Gastrocnemius medialis (tissue), 4 donors: Measurements from ENCODE around the gene CARMIL3. TPM values are rescaled to one million over a fixed set of nuclear protein-coding genes. Genes with fewer than 3 reads are reported as not detected.

Experiments
- ATAC-seq, 2 donors: fragments of 150-250 bp; one replicate each; pipeline ENCODE4 v1.9.1; 2016
- DNase-seq, 2 donors: peaks; one replicate each; pipeline ENCODE4 v3.0.0-alpha.2; 2019
- H3K27ac ChIP-seq, 4 donors: fragments of 200-600 bp; sonication (generic); 1 replicate in 1 of 4; 2 replicates in 3 of 4; pipeline ENCODE4 v1.5.1; 2016 to 2018; ENCODE audit warnings: mild to moderate bottlenecking in 2 of 4, moderate library complexity in 1 of 4
- H3K27me3 ChIP-seq, 3 donors: fragments of 200-600 bp; sonication (generic) in 2 of 3; 1 replicate in 1 of 3; 2 replicates in 2 of 3; pipeline versions ENCODE4 v1.5.1 to v1.6.0; 2016 to 2019; ENCODE audit warnings: mild to moderate bottlenecking in 1 of 3, moderate library complexity in 1 of 3
- H3K36me3 ChIP-seq, 2 donors: fragments of 200-600 bp; sonication (generic) in 1 of 2; one replicate each; pipeline ENCODE4 v1.5.1; 2017 to 2018
- H3K4me1 ChIP-seq, 2 donors: fragments of 200-600 bp; sonication (generic) in 1 of 2; one replicate each; pipeline ENCODE4 v1.5.1; 2016 to 2017; ENCODE audit warnings: mild to moderate bottlenecking in 2 of 2
- H3K4me3 ChIP-seq, 4 donors: fragments of 200-600 bp; sonication (generic) in 3 of 4; 1 replicate in 1 of 4; 2 replicates in 3 of 4; pipeline ENCODE4 v1.5.1; 2016 to 2019; ENCODE audit warnings: mild to moderate bottlenecking in 2 of 4
- H3K9me3 ChIP-seq, 3 donors: fragments of 200-600 bp; sonication (generic) in 2 of 3; 1 replicate in 1 of 3; 2 replicates in 2 of 3; pipeline ENCODE4 v1.5.1; 2016 to 2019
- CTCF ChIP-seq, 5 experiments: fragments of 450-650 bp in 3 of 5; fragments of 200-600 bp in 2 of 5; sonication (generic) in 2 of 5; IDR thresholded peaks in 4 of 5; conservative IDR thresholded peaks in 1 of 5; 1 replicate in 4 of 5; 2 replicates in 1 of 5; pipeline ENCODE4 v1.5.1; 2016 to 2019; ENCODE audit warnings: antibody characterized with exemption in 5 of 5, mild to moderate bottlenecking in 3 of 5, moderate library complexity in 3 of 5
- POLR2A ChIP-seq, 2 donors: fragments of 450-650 bp; IDR thresholded peaks; one replicate each; pipeline ENCODE4 v1.6.1; 2017; ENCODE audit warnings: antibody characterized with exemption in 2 of 2, mild to moderate bottlenecking in 2 of 2, moderate library complexity in 2 of 2
- in situ Hi-C, 4 donors: fragments of 200-750 bp; cut with MboI; loops; one replicate each; pipeline versions ENCODE4 v1.15.0 to v1.8.0; 2017; ENCODE audit warnings: low sequenced_read_pairs in 4 of 4
- intact Hi-C: fragments of 100-400 bp; cut with DNase I; formaldehyde crosslinking; loops from one replicate; pipeline ENCODE4 v1.15.1; 2023; ENCODE audit warnings: low total_unique reads
- total RNA-seq, 4 donors: library from RNA; depleted of rRNA; stranded (reverse); fragments of >200 nt; gene quantifications; one replicate each; pipeline versions ENCODE4 v1.1.0 to v1.2.3, GENCODE V29; 2016

CARMIL3 gene
- total RNA-seq, 4 donors from 2014 or later = 0.04 to 0.31 TPM; not detected in 2

DNA sequence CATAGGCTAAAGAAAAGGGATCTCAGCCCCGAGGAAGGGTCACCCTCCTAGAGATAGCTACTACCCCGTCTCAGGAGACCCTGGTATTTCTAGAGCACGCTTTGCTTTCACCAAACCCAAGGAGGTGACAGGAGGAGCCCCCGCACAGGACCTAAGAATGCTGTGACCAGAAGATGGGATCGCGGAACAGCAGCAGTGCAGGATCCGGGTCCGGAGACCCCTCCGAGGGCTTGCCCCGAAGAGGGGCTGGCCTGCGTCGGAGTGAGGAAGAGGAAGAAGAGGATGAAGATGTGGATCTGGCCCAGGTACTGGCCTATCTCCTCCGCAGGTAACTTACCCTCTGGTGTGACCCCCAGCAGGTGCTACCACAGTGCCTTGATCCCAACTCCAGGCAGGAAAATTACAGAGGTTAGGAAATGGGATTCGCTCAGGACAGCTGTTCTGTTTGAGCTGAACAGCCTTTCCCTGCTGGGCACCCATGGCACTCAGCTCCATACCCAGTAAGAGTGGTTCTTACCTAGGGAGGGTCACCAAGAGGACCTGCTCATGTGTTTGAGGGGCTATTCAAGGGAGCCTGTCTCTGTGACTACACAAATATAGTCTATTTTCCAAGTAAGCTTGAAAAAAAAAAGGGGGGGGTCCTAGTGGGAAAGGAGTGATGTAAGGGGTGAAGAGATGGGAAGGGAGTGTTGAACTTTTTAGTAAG is 63.8 kb downstream of the CARMIL3 start:
- in situ Hi-C loops = no loop called here
- no peaks in the 10 kb centered on the region for H3K9me3 ChIP-seq
- intact Hi-C loops = loop anchor here (1.0 to 2.0 kb wide), 3 partner anchors 21 to 814 kb away; partner anchors contain the start of genes IRF9 and PCK2
- ATAC-seq (no peak), DNase-seq (no peak)
- peaks cover 2 to 34% of the 10 kb centered on the region in 2 donors for H3K36me3 ChIP-seq
- peak overlapping the region; percentile 74 to 93 (median 78) for H3K4me3 ChIP-seq
- peak overlapping the region; percentile 92 to 99 (median 98) for H3K27ac ChIP-seq
- H3K4me1 ChIP-seq = peaks cover 16 to 19% of the 10 kb centered on the region in 2 donors
- no peak for TF ChIP-seq POLR2A (IDR thresholded peaks at IDR 0.05)
- no peak for TF ChIP-seq CTCF (IDR thresholded peaks at IDR 0.05 in 4 of 5, conservative IDR thresholded peaks at IDR 0.05 in 1 of 5)
- H3K27me3 ChIP-seq = no peaks in the 10 kb centered on the region

DNA sequence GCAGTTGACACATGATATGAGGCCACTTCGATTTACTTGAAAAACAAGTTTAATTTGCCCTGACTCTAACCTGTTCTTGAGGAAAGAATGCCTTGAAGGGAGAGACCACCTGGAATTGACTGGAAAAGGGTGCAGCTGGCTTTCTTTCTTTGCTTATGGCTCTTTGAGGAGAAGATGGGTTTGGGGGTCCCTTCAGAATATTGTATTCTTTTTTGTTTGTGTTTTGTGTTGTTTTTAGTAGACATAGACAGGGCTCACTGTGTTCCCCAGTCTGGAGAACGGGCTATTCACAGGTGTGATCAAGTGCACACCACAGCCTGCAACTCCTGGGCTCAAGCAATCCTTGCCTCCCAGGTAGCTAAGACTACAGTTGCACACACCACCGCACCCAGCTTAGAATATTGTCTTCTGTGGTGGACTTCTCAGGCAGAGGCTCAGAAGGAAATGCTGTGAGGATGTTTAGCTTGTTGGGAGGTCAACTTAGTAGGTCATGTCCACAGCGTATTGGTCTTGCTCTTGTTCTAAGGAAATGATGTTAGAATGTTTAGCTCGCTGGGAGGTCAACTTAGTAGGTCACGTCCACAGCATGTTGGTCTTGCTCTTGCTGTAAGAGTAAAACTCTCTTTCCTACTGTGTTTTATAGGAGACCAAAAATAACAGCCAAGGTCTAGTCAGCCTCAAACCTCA is 64.5 kb downstream of the CARMIL3 start:
- ATAC-seq (no peak), DNase-seq (no peak)
- H3K4me1 ChIP-seq = peaks cover 16 to 19% of the 10 kb centered on the region in 2 donors
- no peaks in the 10 kb centered on the region for H3K9me3 ChIP-seq
- peak overlapping the region in 3 of 4 donors; percentile 74 to 79 (median 76) for H3K4me3 ChIP-seq
- in situ Hi-C loops (no loop called here), intact Hi-C loops (no loop called here)
- no peaks in the 10 kb centered on the region for H3K27me3 ChIP-seq
- H3K36me3 ChIP-seq = peaks cover 2 to 41% of the 10 kb centered on the region in 2 donors
- no peak for TF ChIP-seq CTCF (IDR thresholded peaks at IDR 0.05 in 4 of 5, conservative IDR thresholded peaks at IDR 0.05 in 1 of 5)
- peak overlapping the region; percentile 92 to 99 (median 98) for H3K27ac ChIP-seq

- intact Hi-C loops = no loop called here
- Histone ChIP-seq H3K27ac (peak overlapping the region in 1 of 4 donors; percentile 99), H3K4me1 (peaks cover 16 to 19% of the 10 kb centered on the region in 2 donors), H3K36me3 (peaks cover 2 to 50% of the 10 kb centered on the region in 2 donors), H3K27me3 (no peaks in the 10 kb centered on the region), H3K9me3 (no peaks in the 10 kb centered on the region), H3K4me3 (no peak overlapping the region)
- no peak for DNase-seq
- no peak for ATAC-seq
- no peak for TF ChIP-seq POLR2A (IDR thresholded peaks at IDR 0.05)
- no peak for TF ChIP-seq CTCF (IDR thresholded peaks at IDR 0.05 in 4 of 5, conservative IDR thresholded peaks at IDR 0.05 in 1 of 5)
- in situ Hi-C loops = no loop called here
Observed at GRCh38 chr14:24117179-24117578, 65.4 kb downstream of the CARMIL3 start.

Other genes with a start within 250 kb of the CARMIL3 start
- 10 to 100 TPM; 26.0 to 56.2 (median 44.1) TPM for gene DHRS4, start 98.2 kb upstream of the CARMIL3 start, total RNA-seq
- gene DHRS4L2, start 63.1 kb upstream of the CARMIL3 start, total RNA-seq = 10 to 100 TPM; 12.1 to 40.2 (median 25.0) TPM
- not detected for gene CPNE6, start 19.6 kb downstream of the CARMIL3 start, total RNA-seq
- gene PCK2, start 42.3 kb downstream of the CARMIL3 start, total RNA-seq = 1 to 10 TPM; 1.9 to 9.8 (median 3.6) TPM
- 100 to 1,000 TPM in 1 of 4 donors, 10 to 100 TPM in 3; 52.4 to 113 (median 88.7) TPM for gene DCAF11, start 62.8 kb downstream of the CARMIL3 start, total RNA-seq
- gene NRL, start 62.9 kb downstream of the CARMIL3 start, total RNA-seq = 1 to 10 TPM in 3 of 4 donors, under 1 TPM in 1; 0.82 to 4.5 (median 2.4) TPM
- 10 to 100 TPM; 45.3 to 91.3 (median 65.4) TPM for gene FITM1, start 78.7 kb downstream of the CARMIL3 start, total RNA-seq
- gene PSME1, start 84.2 kb downstream of the CARMIL3 start, total RNA-seq = 100 to 1,000 TPM in 2 of 4 donors, 10 to 100 TPM in 2; 63.3 to 158 (median 87.5) TPM
- 10 to 100 TPM; 13.6 to 18.8 (median 16.3) TPM for gene EMC9, start 89.6 kb downstream of the CARMIL3 start, total RNA-seq
- 10 to 100 TPM; 13.7 to 53.2 (median 21.5) TPM for gene PSME2, start 94.6 kb downstream of the CARMIL3 start, total RNA-seq
- gene RNF31, start 95.5 kb downstream of the CARMIL3 start, total RNA-seq = 100 to 1,000 TPM in 1 of 4 donors, 10 to 100 TPM in 3; 63.3 to 140 (median 82.4) TPM
- gene IRF9, start 109.3 kb downstream of the CARMIL3 start, total RNA-seq = 10 to 100 TPM in 3 of 4 donors, 1 to 10 TPM in 1; 6.5 to 36.7 (median 11.9) TPM
- gene REC8, start 120.1 kb downstream of the CARMIL3 start, total RNA-seq = 1 to 10 TPM in 1 of 4 donors, under 1 TPM in 2, not detected in 1; 0.27 to 3.1 (median 0.82) TPM
- gene IPO4, start 136.8 kb downstream of the CARMIL3 start, total RNA-seq = 10 to 100 TPM; 35.7 to 73.2 (median 55.4) TPM
- 10 to 100 TPM; 31.4 to 46.4 (median 36.7) TPM for gene TM9SF1, start 143.4 kb downstream of the CARMIL3 start, total RNA-seq
- not detected for gene TSSK4, start 153.7 kb downstream of the CARMIL3 start, total RNA-seq
- gene CHMP4A, start 161.5 kb downstream of the CARMIL3 start, total RNA-seq = 10 to 100 TPM; 13.6 to 29.8 (median 20.7) TPM
- gene MDP1, start 164.1 kb downstream of the CARMIL3 start, total RNA-seq = 10 to 100 TPM in 3 of 4 donors, 1 to 10 TPM in 1; 6.7 to 19.2 (median 13.9) TPM
- gene NEDD8, start 180.4 kb downstream of the CARMIL3 start, total RNA-seq = 100 to 1,000 TPM; 141 to 178 (median 162) TPM
- 10 to 100 TPM; 15.4 to 44.8 (median 27.4) TPM for gene GMPR2, start 180.9 kb downstream of the CARMIL3 start, total RNA-seq
- gene TINF2, start 190.6 kb downstream of the CARMIL3 start, total RNA-seq = 10 to 100 TPM; 41.4 to 77.1 (median 50.7) TPM
- under 1 TPM in 1 of 4 donors, not detected in 3; 0.20 TPM for gene TGM1, start 211.2 kb downstream of the CARMIL3 start, total RNA-seq
- 10 to 100 TPM; 20.9 to 32.8 (median 28.0) TPM for gene RABGGTA, start 219.6 kb downstream of the CARMIL3 start, total RNA-seq
- gene DHRS1, start 247.8 kb downstream of the CARMIL3 start, total RNA-seq = 10 to 100 TPM in 2 of 4 donors, 1 to 10 TPM in 2; 1.9 to 12.2 (median 8.2) TPM
- 10 to 100 TPM; 27.2 to 43.5 (median 32.2) TPM for gene NOP9, start 247.8 kb downstream of the CARMIL3 start, total RNA-seq